Liver (tissue), 9 donors: Measurements from ENCODE around the gene VAV3. TPM values are rescaled to one million over a fixed set of nuclear protein-coding genes. Genes with fewer than 3 reads are reported as not detected.
"Not testable (repeated sequence)": the region's sequence is repeated elsewhere in the genome, so short reads cannot be mapped to it uniquely, and the experiment has no call there.

Source experiments
- DNase-seq: peaks from one replicate; pipeline ENCODE4 v3.0.0-alpha.2; 2017; ENCODE audit warnings: low spot score
- H3K27ac ChIP-seq, 2 donors: one replicate each; pipeline ENCODE4 v1.7.0; 2013; ENCODE audit warnings: inconsistent platforms in 2 of 2, low read length in 2 of 2, control low read depth in 1 of 2, low read depth in 1 of 2, mild to moderate bottlenecking in 1 of 2
- H3K27me3 ChIP-seq, 4 donors: one replicate each; pipeline versions ENCODE4 v1.6.1 to v1.7.0; 2013; ENCODE audit warnings: low read length in 3 of 4, inconsistent platforms in 1 of 4, mild to moderate bottlenecking in 1 of 4, moderate library complexity in 1 of 4; ENCODE audit not compliant: control insufficient read depth in 4 of 4, insufficient read depth in 4 of 4
- H3K36me3 ChIP-seq, 4 donors: one replicate each; pipeline versions ENCODE4 v1.6.1 to v1.7.0; 2013; ENCODE audit warnings: low read length in 3 of 4, mild to moderate bottlenecking in 3 of 4, low read depth in 1 of 4, moderate library complexity in 1 of 4; ENCODE audit not compliant: control insufficient read depth in 4 of 4, insufficient read depth in 3 of 4
- H3K4me1 ChIP-seq, 4 donors: one replicate each; pipeline versions ENCODE4 v1.6.1 to v1.7.0; 2013; ENCODE audit warnings: low read length in 3 of 4, mild to moderate bottlenecking in 3 of 4, moderate library complexity in 1 of 4; ENCODE audit not compliant: control insufficient read depth in 4 of 4, insufficient read depth in 4 of 4
- H3K4me3 ChIP-seq, 3 donors: one replicate each; pipeline versions ENCODE4 v1.6.1 to v1.7.0; 2013; ENCODE audit warnings: low read length in 3 of 3, control low read depth in 1 of 3, low read depth in 1 of 3, mild to moderate bottlenecking in 1 of 3
- H3K9ac ChIP-seq, 2 donors: one replicate each; pipeline ENCODE4 v1.7.0; 2013; ENCODE audit warnings: low read length in 2 of 2, mild to moderate bottlenecking in 2 of 2, moderate library complexity in 2 of 2, control low read depth in 1 of 2, low read depth in 1 of 2
- H3K9me3 ChIP-seq, 4 donors: one replicate each; pipeline versions ENCODE4 v1.6.1 to v1.7.0; 2013; ENCODE audit warnings: low read length in 3 of 4; ENCODE audit not compliant: control insufficient read depth in 4 of 4
- EGR1 ChIP-seq, 2 donors: IDR thresholded peaks; 2 replicates each; pipeline ENCODE4 v1.6.1; 2016 to 2018; ENCODE audit warnings: antibody characterized with exemption in 2 of 2, low read depth in 2 of 2
- FOXA1 ChIP-seq: IDR thresholded peaks from 2 replicates; pipeline ENCODE4 v1.6.1; 2016; ENCODE audit warnings: antibody characterized with exemption
- FOXA2 ChIP-seq: IDR thresholded peaks from 2 replicates; pipeline ENCODE4 v1.6.1; 2016; ENCODE audit warnings: antibody characterized with exemption
- GABPA ChIP-seq, 2 donors: IDR thresholded peaks in 1 of 2; conservative IDR thresholded peaks in 1 of 2; 2 replicates each; pipeline ENCODE4 v1.6.1; 2016; ENCODE audit warnings: antibody characterized with exemption in 2 of 2, mild to moderate bottlenecking in 1 of 2, moderate library complexity in 1 of 2
- JUND ChIP-seq, 2 donors: IDR thresholded peaks; 2 replicates each; pipeline ENCODE4 v1.6.1; 2016; ENCODE audit warnings: antibody characterized with exemption in 2 of 2
- MAX ChIP-seq: IDR thresholded peaks from 2 replicates; pipeline ENCODE4 v1.6.1; 2016; ENCODE audit warnings: antibody characterized with exemption
- NR2F2 ChIP-seq: IDR thresholded peaks from 2 replicates; pipeline ENCODE4 v1.6.1; 2016; ENCODE audit warnings: antibody characterized with exemption
- RAD21 ChIP-seq, 2 donors: IDR thresholded peaks; 2 replicates each; pipeline ENCODE4 v1.6.1; 2016; ENCODE audit warnings: antibody characterized with exemption in 2 of 2, mild to moderate bottlenecking in 2 of 2
- REST ChIP-seq: IDR thresholded peaks from 2 replicates; pipeline ENCODE4 v1.6.1; 2016; ENCODE audit warnings: antibody characterized with exemption, mild to moderate bottlenecking
- RXRA ChIP-seq, 2 donors: IDR thresholded peaks; 2 replicates each; pipeline ENCODE4 v1.6.1; 2017 to 2018; ENCODE audit warnings: antibody characterized with exemption in 2 of 2, mild to moderate bottlenecking in 1 of 2
- SP1 ChIP-seq: IDR thresholded peaks from 2 replicates; pipeline ENCODE4 v1.6.1; 2018; ENCODE audit warnings: antibody characterized with exemption, mild to moderate bottlenecking
- TAF1 ChIP-seq: conservative IDR thresholded peaks from 2 replicates; pipeline ENCODE4 v1.6.1; 2016; ENCODE audit warnings: antibody characterized with exemption, mild to moderate bottlenecking
- YY1 ChIP-seq: IDR thresholded peaks from 2 replicates; pipeline ENCODE4 v1.6.1; 2016; ENCODE audit warnings: antibody characterized with exemption, mild to moderate bottlenecking
- WGBS: extraction: QIAGEN DNeasy Blood & Tissue Kit; methylation state at CpG from one replicate; pipeline ENCODE4 v1.1.7; 2013; 5-methylcytosine and 5-hydroxymethylcytosine counted together
- polyA plus RNA-seq, 2 donors: library from polyadenylated mRNA; stranded (reverse) in 1 of 2; unstranded in 1 of 2; fragments of 200-250 nt in 1 of 2; fragments of >200 nt in 1 of 2; fragmentation: Nextera tagmentation in 1 of 2; extraction: Ambion mirVana in 1 of 2; gene quantifications; one replicate each; pipeline versions ENCODE4 v1.2.1 to v1.2.3, GENCODE V29; 2013 to 2015
- total RNA-seq, 2 donors: library from RNA; depleted of rRNA; stranded (reverse); fragments of >200 nt; gene quantifications; one replicate each; pipeline ENCODE4 v1.2.3, GENCODE V29; 2014
- TF ChIP-seq, protein P1 (sequence below): IDR thresholded peaks from 2 replicates; pipeline ENCODE4 v1.6.1; 2016; ENCODE audit warnings: antibody characterized with exemption
- TF ChIP-seq, protein P2 (sequence below): fragments of 150-350 bp; IDR thresholded peaks from 2 replicates; pipeline ENCODE4 v1.5.1; 2017; ENCODE audit warnings: improper control_type of control experiment, low read depth, low read length; ENCODE audit not compliant: missing input control
- donor health status: healthy.
- donor health status: healthy.
- donor health status: healthy.
- donor health status: healthy.
- donor health status: healthy.

The VAV3 gene
- total and polyA plus RNA-seq, 4 donors, result 0.46 to 4.8 (median 2.7) TPM

DNA sequence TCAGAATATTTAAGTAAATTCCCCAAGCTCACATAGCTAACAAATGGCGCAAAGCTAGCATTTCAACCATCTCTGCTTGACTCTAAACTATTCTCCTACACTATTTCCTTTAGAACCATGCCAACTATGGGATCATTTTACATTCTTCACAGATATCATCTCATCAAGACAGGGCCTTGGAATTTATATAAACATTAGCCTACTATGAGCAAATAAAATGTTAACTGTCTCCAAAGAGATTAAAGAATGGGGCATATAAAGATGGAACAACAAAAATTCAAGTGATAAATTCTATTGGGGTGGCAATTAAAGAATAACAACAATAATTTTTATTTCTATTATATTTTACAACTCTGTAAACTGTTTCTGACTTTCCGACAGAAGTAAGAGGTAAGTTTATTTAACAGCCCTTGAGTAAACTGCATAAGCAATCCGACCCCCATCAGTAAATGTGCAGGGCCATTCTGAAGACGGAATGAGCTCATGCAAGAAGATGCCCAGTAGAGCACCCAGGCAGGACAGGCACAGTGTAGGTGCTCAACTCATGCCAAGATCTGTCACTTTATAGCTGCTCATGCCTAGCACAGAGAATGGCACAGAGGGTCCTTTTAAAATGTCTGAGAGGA lies 261.9 kb downstream of the VAV3 start:
- Histone ChIP-seq H3K36me3 (no peaks in the 10 kb centered on the region), H3K4me1 (no peaks in the 10 kb centered on the region), H3K9me3 (no peaks in the 10 kb centered on the region), H3K9ac (no peak overlapping the region), H3K27ac (no peak overlapping the region), H3K27me3 (no peaks in the 10 kb centered on the region), H3K4me3 (no peak overlapping the region)
- WGBS, result 46% methylated on average over 4 of the region's 4 CpGs
- TF ChIP-seq RAD21 (IDR thresholded peaks at IDR 0.05), result no peak
- TF ChIP-seq TAF1, result no peak
- no peak for TF ChIP-seq GABPA (IDR thresholded peaks at IDR 0.05 in 1 of 2, conservative IDR thresholded peaks at IDR 0.05 in 1 of 2)
- TF ChIP-seq REST, result no peak
- no peak for TF ChIP-seq FOXA1
- TF ChIP-seq EGR1 (IDR thresholded peaks at IDR 0.05; ENCODE audit: low read depth in 2 of 2), result no peak
- TF ChIP-seq JUND (IDR thresholded peaks at IDR 0.05), result no peak
- no peak for TF ChIP-seq YY1
- TF ChIP-seq FOXA2, result no peak
- no peak for TF ChIP-seq NR2F2
- no peak for TF ChIP-seq RXRA (IDR thresholded peaks at IDR 0.05)
- TF ChIP-seq, protein P1, sequence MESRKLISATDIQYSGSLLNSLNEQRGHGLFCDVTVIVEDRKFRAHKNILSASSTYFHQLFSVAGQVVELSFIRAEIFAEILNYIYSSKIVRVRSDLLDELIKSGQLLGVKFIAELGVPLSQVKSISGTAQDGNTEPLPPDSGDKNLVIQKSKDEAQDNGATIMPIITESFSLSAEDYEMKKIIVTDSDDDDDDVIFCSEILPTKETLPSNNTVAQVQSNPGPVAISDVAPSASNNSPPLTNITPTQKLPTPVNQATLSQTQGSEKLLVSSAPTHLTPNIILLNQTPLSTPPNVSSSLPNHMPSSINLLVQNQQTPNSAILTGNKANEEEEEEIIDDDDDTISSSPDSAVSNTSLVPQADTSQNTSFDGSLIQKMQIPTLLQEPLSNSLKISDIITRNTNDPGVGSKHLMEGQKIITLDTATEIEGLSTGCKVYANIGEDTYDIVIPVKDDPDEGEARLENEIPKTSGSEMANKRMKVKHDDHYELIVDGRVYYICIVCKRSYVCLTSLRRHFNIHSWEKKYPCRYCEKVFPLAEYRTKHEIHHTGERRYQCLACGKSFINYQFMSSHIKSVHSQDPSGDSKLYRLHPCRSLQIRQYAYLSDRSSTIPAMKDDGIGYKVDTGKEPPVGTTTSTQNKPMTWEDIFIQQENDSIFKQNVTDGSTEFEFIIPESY, result no peak
- no peak for TF ChIP-seq SP1
- no peak for TF ChIP-seq MAX
- TF ChIP-seq, protein P2, sequence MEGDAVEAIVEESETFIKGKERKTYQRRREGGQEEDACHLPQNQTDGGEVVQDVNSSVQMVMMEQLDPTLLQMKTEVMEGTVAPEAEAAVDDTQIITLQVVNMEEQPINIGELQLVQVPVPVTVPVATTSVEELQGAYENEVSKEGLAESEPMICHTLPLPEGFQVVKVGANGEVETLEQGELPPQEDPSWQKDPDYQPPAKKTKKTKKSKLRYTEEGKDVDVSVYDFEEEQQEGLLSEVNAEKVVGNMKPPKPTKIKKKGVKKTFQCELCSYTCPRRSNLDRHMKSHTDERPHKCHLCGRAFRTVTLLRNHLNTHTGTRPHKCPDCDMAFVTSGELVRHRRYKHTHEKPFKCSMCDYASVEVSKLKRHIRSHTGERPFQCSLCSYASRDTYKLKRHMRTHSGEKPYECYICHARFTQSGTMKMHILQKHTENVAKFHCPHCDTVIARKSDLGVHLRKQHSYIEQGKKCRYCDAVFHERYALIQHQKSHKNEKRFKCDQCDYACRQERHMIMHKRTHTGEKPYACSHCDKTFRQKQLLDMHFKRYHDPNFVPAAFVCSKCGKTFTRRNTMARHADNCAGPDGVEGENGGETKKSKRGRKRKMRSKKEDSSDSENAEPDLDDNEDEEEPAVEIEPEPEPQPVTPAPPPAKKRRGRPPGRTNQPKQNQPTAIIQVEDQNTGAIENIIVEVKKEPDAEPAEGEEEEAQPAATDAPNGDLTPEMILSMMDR, result no peak
- DNase-seq, result no peak

GRCh38 chr1:107700651-107701050 lies 264.3 kb downstream of the VAV3 start:
- H3K27me3 ChIP-seq, result not testable (repeated sequence)

More at GRCh38 chr1:107700651-107701050, 264.3 kb downstream of the VAV3 start:
- H3K4me3 ChIP-seq, H3K36me3 ChIP-seq, H3K4me1 ChIP-seq, H3K9ac ChIP-seq, H3K27ac ChIP-seq, DNase-seq, H3K9me3 ChIP-seq: not testable (repeated sequence)
- 57% methylated on average over 3 of the region's 3 CpGs for WGBS
